GM18508 (cell line): ENCODE results near the gene LNPEP.

ENCODE experiments used
- ATAC-seq: cut with Tn5 transposase; IDR thresholded peaks from one replicate; pipeline ENCODE4 v1.9.1; 2021; ENCODE audit warnings: moderate number of reproducible peaks; ENCODE audit not compliant: insufficient read depth, unreplicated experiment

Gene LNPEP

DNA sequence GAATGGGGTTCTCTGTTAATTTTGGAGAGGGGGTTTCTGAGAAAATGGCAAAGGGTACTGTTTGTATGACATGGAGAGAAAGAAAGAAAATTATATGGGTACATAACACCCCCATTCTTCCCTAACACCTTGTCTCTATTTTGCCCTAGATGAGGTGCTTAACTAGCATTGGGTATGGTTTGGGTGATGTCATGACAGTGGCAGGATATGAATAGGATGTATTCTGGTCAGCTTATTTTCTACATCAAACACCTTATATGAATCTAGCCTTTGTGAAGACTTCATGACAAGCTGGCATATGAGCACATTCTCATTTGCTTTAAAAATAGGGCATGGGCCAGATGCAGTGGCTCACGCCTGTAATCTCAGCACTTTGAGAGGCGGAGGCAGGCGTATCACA is 58.6 kb downstream of the LNPEP start:
- ATAC-seq = no peak

DNA sequence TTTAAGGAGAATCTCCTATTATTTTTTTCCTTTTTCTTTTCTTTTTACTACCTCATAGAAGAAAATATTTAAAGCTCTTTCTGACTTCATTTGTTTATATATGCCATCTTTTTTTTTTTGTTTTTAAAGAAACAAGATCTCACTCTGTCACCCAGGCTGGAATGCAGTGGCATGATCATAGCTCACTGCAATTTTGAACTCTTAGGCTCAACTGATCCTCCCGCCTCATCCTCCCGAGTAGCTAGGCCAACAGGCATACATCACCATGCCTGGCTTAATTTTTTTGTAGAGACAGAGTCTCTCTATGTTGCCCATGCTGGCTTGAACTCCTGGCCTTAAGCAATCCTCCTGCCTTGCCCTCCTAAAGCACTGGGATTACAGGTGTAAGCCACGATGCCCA is 59.5 kb downstream of the LNPEP start:
- ATAC-seq = no peak

DNA sequence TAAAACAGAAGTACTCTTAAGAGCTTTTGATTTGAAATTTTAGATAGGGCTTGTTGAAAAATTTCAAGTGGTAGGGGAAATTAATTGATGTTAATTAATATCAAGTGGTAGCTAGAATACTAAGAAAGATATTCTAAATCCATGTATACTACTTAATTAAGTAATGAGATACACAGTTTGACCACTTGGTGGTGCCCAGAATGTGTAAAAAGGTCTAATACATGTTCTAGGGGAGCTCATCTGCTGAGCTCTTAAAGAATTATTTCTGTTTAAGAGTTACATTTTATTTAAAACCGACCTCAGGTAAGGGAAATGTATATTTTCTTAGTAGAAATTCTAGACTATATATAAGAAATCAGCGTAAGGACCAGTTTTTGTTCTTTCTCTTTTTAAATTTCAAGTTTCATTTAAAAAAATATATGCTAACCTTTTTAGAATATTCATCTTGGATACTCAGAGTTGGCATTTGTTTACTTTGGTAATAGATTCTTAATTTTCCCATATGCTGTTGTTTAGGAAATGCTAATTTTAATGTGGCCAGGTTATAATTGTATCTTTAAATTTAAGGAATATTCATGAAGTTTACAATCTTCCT is 61.5 kb downstream of the LNPEP start:
- no peak for ATAC-seq

DNA sequence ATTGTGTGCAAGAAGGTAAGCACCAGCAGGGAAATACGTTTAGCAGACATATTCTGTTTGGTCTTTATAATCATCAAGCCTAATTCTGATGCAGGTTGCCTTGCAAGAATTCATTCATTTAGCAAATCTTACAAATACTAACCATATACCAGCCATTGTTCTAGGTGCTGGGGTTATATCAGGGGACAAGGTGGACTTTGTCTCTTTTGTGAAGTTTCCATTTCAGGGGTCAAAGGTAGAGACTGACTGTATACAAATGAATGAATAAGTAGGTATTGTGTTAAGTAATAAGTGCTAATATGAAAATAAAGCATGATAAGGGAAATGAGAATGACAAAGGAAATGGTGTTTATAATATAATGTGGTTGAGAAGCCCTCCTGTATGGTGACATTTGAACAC is 64.0 kb downstream of the LNPEP start:
- no peak for ATAC-seq

DNA sequence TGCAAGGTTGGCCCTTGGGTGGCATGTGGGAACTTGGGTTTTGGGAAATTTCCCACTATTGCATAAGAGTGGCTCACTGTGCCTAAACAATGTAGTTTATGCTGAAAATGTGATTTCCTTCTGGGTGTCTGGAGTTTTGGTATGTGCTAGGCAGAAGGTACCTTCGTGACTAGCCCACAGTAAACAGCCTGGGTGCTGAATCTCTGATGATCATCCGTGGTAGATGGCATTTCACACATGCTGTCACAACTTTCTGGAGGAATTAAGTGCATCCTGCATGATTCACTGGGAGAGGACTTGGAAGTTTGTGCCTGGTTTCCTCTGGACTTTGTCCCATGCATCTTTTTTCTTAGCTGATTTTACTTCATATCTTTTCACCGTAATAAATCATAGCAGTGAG is 64.5 kb downstream of the LNPEP start:
- no peak for ATAC-seq

DNA sequence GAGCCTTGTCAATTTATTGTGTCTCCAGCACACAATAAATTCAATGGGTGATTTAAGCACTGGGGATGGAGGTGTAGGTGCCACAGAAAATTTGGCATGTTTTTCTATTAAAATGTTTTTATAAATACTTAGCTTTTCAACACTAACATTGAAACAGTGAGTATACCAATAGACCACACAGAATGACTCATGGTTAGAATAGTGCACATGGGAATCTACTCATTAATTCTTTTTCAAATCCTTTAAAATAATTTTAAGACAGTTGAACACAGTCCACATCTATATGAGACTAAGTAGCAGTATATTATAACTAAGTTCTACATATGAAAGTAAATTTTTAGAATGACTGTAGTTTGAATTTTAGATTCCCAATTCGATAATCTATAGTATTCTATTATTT is 67.1 kb downstream of the LNPEP start:
- ATAC-seq = no peak

DNA sequence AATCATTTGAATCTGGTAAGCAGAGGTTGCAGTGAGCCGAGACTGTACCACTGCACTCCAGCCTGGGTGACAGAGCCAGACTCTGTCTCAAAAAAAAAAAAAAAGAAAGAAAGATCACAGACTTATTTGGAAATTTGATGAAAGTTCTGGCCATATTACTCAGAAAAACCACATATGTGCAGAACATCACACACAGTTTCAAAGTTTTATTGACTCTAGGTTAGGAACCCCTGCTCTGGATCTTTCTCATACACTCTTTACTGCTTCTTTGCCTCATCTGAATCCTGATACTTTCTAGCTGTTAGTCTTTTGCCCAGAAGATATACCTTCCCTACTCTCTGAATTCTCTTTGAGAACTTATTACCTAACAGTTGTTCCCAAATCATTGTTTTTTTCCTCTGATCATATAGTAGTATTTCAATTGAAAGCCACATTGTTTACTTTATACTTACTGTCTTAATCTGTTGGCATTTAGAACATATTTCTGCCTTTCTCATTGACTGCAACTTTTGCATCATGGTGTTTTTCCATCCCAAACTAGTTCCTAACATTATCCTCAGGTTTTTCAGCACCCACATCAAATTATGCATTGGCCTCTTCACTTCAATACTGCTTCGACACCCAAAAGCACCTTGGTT is 68.7 kb downstream of the LNPEP start:
- ATAC-seq = no peak

DNA sequence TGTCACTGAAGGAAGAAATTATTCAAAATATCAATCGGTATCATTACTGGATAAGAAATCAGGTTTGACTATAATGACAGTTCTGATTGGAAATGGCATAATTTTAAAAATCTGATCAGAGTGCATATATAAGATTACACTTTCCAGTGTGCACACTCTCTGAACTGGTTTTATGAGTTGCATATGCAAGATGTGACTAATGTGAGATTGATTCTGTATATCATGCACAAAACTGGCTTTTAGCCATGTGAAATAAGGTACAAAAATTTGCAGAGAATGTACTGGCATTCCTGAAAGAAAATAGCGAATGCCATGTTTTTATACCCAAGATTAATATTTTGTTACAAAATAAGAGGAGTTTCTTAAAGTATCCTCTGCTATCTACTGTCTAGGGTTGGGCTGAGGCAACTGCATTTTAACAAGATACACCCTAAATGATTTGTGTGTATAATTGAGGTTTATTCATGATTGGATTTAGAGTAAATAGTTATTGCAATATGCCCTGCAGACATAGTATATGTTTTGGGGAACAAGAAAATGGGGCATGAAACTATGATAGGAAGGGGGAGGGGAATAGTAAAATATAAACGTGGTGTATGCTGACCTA is 70.7 kb downstream of the LNPEP start:
- no peak for ATAC-seq

DNA sequence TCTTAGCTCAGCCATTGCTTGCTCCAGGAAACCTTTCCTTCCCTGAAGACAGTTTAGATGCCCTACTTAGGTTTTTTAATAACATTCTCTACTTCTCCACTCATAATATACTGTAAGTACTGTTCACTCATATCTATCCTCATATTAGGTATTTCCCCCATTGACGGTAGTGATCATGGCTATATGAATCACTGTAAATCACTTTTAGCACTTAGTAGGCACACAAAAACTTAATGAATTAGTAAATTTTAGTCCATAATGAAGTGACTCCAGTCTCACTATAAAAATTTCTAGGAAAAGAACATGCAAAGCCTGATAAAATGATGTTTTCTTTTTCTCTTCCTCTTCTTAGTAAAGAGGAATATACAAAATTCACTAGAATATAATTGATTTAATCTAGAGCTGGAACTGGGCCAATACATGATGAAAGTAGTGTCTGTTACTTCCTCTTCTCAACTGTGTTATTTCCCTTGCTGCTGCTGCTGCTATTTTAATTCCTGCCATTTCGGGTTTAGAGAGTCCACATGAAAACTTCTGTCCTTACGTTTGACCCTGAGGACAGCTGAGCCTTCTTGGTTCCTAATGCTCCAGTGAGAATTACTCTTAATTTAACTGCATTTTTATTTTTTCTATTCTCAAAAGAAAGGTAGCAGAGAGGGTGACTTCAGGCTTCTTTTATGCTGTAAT is 73.5 kb downstream of the LNPEP start:
- no peak for ATAC-seq

DNA sequence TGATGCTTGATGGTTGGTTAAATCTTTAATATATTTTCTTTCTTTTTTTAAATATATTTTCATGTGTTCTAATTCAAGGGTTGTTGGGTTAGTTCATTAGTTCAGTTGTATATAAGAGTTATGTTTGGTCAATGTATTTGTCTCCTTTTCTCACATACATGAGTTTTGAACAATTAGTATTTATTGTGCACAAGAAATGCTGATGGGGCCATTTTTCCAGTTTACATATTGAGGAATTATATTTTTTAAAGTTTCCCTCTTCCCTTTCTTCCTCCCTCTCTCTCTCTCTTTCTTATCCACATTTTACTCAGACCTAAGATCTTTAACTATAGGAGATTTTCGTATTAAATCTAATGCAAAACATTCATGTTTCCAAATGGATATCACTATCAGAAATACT is 74.0 kb downstream of the LNPEP start:
- ATAC-seq = no peak

DNA sequence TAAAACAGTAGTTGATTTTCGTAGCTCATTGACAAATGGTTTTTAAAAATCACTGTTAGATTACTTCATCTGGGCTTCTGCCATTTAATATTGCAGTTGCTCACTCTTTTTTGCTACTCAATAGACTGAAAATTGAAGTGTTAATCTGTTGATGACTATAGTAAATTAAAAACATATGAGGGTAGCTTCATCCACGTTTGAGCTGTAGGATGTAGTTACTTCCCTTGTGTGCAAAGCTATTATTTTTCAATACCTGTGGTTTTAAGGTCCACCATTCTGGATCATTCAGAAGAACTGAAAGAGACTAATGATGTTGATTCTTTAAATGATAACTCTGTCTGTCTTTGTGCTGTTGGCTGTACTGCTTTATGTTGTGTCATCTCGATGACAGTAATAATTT is 74.7 kb downstream of the LNPEP start:
- no peak for ATAC-seq

DNA sequence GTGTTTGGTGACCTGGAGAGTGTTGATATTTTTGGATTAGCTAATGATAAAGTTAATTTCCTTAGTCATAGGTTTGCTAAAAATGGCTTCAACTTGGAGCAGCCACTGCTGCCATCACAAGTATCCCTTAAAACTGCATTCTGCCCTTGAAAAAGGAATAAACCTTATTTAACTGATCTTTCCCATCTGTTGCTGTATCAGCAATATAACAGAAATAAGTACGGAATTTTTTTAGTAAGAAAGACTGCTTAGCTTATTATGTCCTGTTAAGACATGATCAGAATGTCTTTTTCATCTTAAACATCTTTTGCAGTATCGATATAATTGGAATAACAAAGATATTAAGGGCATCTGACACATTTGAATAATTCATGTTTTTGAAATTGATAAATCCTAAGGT is 75.7 kb downstream of the LNPEP start:
- no peak for ATAC-seq

DNA sequence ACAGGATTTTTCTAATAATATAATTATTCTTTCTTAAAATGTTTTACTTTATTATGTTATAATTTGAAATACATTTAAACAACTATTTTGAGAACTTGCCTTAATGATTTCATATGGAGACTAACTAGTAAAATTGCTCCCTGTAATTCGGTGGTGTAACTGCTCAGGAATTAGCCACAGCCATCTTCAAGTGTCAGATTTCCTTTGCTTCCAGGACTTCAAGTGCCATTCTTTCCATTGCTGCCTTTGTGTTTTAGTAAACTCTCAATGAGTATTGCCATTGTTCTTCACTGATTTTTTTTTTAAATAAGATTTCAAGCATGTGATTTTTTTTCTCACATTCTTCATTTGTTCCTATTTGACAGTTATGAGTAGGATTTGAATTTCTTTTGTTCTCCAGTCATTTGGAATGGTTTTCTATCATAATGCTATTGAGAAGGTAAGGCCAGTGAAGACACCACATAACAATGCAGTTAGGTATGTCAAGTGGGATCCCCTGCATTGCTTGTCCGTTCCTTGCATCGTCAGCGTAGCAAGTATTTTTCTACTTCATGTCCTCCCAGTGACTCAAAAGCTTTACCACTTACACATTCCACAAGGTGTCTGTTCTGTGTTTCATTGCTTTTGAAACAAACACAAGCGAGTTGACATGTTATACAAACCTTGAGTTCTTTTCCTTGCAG is 83.7 kb downstream of the LNPEP start:
- no peak for ATAC-seq

DNA sequence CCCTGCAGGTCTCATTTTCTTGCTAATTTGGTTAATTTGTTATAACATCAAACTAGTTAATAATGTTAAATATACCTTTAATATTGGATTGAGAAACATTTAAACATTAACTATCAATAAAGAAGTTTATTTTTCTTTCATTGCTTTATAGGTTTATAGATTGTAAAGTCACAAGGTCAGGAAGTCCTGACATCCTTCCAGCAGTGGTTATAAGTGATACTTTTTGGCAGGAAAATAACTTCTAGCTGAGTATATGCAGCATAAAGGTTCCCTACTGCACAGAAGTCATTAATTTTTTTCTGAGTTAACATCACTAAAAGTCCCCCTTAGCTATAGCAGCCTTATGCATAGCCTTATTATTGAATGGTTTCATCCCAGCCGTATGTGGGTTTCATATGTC is 85.5 kb downstream of the LNPEP start:
- ATAC-seq = no peak

DNA sequence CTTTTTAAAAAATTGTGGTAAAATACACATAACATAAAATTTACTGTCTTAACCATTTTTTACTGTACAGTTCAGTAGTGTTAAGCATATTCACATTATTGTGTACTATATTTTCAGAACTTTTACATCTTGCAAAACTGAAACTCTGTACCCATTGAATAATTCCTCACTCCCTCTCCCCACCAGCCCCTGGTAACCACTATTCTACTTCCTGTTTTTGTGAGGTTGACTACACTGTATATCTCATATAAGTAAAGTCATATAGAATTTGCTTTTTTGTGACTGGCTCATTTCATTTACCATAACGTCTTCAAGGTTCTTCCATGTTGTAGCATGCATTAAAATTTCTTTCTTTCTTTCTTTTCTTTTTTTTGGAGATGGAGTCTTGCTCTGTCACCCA is 87.0 kb downstream of the LNPEP start:
- no peak for ATAC-seq

DNA sequence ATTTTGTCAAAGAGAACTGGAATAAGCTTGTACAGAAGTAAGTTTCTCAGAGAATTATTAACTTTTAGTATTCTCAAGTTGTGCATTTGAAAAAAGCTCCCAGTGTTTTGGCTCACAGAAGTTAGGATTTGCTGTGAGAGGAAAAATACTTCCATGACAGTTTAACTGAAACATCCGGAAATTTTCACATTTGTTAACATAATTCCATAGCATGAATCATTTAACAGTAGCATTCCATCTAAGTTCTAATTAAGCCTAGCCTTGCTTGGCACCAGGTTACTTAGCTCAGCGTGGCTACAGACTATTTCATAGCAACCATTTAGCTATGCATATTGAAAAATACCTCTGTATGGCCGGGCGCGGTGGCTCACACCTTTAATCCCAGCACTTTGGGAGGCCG is 90.8 kb downstream of the LNPEP start:
- no peak for ATAC-seq

DNA sequence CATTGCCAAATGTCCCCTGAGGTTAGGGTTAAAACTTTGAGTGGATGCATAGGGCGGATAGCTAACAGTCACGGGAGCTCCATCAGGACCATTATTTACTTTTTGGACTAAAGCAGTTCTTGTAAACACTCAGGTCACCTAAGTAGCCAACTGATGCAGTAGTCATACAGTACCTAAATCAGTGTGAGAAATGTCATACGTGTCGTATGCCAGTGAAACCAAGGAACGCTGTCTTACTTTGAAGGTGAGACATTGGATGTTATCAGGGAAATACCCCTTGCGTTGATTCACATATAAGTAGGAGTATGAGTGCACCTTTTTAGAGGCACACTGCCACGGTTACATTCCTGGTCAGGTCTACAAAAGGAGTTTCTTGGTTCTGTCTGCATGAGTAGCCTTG is 101.9 kb downstream of the LNPEP start:
- ATAC-seq = no peak

DNA sequence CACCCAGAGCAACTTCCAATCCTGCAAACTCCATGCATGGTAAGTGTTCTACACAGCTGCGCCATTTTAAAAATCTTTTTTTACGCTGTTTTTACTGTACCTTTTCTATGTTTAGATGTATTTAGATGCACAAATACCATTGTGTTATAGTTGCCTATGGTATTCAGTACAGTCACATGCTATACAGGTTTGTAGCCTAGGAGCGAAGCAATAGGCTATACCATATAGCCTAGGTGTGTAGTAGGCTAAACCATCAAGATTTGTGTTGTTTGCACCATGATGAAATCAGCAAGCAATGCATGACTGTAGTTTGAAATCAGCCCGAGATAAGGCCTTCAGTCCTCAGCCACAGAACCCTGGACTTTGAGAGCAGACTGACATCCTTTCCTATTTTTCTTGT is 105.4 kb downstream of the LNPEP start:
- no peak for ATAC-seq

DNA sequence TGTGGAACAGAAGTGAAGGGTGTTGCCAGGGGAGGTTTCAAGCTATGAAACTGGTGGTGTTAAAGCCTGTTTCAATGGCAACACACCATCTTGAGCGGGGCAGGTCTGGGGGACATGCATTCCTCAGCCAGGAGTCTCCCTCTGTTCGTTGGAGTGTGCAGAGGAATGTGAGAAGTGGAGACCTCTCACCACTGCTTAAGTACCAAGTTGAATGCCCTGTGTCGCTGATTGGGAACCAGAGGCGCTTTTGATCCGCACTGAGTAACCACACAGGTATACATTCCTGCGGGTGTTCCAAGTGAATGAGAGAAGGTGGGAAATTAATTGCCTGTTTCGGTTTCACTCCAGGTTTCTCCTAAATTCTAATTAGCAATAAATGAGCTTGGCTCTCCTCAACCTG is 107.1 kb downstream of the LNPEP start:
- no peak for ATAC-seq

DNA sequence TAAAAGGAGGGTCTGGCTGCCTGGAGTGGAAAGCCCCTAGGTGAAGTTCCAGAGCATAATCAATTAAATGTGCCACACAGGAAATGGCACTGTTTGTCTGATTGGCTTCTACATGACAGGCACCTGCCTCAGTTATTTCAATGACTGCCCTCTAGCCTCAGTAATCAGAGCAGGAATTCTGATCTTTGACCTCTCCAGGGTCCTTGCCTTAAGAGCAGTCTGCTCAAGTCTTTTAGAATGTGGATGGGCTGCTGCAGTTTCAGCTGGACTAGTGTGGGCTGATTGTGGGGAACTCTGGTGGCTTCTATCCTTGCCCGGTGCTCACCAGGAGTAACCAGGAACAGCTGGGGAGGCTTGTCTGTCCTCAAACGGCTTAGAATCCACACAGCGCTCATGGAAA is 107.6 kb downstream of the LNPEP start:
- no peak for ATAC-seq

DNA sequence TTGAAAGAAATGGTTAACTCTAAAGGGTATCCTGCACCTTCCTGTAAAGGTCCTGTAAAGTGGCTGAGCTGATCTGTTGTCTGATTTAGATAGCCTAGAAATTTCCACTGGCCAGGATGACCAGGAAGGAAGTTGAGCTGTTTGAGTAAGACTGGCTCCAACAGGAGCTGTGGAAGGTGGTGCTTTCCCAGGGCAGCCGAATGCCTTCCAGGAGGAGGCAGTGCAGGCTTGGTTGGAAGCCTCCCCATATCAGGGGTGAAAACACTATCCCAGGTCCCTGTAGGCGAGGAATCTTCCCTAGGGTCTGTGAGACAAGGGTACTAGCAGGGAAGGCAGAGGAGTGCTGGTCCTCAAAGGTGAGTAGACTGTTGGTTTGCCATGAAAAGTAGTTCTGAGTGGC is 108.2 kb downstream of the LNPEP start:
- ATAC-seq = no peak
